HTR-8/SVneo (cell line): Measurements from ENCODE around the gene SLC38A3.
"Not testable (repeated sequence)": the region's sequence is repeated elsewhere in the genome, so short reads cannot be mapped to it uniquely, and the experiment has no call there.

ENCODE experiments used
- DNase-seq: peaks from one replicate; pipeline ENCODE4 v3.0.0; 2011; ENCODE audit warnings: low spot score, mixed read lengths; ENCODE audit not compliant: insufficient read length
- FAIRE-seq: peaks from 2 replicates; lab custom pipeline; 2011; peaks lifted over from hg19 to GRCh38; lab: Jason Lieb, UNC

Gene SLC38A3

DNA sequence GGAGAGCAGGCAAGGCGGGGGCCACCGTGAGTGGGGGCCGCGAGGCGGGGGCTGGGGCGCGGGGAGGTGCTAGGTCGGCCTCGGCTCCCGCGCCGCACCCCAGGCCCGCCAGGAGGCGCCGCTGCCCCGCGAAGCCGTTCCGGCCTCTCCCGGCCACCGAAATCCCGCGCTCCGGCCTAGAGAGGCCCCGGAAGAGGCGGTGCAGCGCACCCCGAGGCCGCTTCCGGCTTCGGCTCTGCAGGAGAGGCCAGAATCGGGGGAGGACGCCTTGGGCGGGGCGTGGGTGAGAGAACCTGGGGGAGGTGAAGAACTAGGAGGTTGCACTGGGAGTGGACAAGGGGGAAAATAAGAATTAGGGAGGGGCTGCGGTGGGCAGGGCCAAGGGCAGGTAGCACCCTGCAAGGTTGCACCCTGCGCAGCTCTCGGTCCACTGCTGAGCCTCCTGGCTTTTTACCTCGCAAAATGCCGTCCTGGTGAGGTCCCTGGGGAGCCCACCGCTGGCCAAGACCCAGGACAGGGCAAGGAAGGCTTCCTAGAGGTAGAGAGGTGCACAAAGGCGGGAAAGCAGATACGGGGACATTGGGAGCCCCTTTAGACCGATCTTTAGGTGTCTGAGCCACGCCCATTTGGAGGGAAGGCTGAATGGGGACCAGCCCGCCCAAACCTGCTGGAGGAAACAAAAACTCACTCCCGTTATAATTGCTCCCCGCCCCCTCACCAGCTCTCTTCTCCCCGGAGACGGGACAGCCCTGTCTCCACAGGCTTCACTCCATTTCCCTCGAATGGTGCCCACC, 22.5 kb downstream of the SLC38A3 start:
- DNase-seq (peak; percentile 94), FAIRE-seq (peak; percentile 83)

DNA sequence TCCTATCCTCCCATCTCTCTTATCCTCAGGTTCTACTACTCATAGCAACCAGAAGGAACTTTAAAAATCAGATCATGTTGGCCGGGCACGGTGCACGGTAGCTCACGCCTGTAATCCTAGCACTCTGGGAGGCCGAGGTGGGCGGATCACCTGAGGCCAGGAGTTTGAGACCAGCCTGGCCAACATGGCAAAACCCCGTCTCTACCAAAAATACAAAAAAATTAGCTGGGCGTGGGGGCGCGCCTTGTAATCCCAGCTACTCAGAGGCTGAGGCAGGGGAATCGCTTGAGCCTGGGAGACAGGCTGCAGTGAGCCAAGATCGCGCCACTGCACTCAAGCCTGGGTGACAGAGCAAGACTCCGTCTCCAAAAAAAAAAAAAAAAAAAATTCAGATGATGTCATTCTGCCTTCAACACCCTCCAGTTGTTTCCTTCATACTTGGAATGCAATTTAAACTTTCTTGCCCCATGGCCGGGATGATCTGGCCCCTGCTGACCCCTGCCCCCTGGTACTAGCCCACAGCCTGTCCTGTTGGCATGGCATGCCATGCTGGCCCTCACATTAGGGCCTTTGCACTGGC, 23.2 kb downstream of the SLC38A3 start:
- not testable (repeated sequence) for FAIRE-seq, DNase-seq

DNA sequence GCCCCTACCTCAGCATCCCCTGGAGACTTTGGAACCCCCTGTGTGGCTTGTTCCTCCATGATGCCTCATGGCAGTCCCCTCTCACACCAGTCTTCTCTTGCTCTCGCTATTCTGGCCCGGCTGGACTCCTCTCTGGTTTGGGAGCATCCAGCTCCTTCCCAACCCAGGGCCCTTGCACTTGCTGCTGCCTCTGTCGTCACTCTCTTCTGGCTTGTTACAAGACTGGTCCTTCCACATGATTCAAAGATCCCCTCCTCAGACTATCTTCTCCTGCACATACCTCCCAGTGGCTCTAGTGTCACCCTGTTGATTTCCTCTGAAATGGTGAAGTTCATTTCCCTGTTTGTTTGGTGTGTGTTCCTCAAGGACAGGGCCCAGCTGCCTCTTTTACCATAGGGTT, 24.4 kb downstream of the SLC38A3 start:
- FAIRE-seq (no peak), DNase-seq (no peak)

DNA sequence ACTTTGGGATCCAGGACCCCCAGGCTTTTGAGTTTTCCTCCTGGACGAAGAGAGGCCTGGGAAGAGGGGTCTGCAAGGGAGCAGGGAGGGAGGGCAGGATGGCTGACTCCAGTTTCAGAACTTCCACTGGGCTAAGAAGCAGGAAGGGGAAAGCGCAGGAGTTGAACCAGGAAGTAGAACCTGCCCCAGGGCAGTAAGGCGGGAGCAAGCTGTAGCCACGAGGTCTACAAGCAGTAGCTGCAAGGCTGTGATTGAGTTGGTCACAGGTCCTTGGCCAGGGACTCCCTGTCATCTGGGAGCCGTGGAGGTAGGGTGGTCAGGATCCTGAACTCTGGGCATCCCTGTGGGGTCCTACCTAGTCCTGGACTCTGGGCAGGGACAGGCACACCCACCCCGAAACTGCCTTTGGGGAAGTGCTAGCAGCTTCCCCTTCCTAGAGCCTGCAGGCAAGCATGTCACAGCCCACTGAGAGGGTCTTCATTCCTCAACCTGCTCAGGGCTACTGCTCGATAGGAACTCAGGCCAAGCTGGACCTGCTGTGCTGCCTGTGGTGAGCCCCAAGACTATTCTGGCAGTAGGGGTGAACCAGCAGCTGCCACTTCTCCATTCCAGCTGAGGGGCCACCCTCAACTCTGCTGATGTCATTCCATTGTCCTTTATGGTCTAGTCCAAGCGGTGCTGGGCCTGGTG, 25.2 kb downstream of the SLC38A3 start:
- DNase-seq (no peak), FAIRE-seq (no peak)

DNA sequence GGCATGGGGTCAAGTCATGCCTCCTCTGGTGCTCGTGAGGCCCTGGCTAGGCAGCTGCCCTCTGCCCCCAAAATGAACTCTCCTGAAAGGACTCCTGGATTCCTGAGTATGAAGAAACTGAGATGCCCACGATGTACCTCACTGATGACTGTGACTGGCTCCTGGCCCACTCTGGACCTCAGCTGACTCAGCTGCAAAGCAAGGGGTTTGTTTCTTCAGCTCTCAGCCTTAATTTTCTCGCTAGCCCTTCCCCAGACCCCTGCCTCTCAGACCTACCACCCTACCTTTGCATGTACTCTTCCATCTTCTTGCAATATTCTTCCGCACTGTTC, 25.7 kb downstream of the SLC38A3 start:
- no peak for DNase-seq
- no peak for FAIRE-seq

DNA sequence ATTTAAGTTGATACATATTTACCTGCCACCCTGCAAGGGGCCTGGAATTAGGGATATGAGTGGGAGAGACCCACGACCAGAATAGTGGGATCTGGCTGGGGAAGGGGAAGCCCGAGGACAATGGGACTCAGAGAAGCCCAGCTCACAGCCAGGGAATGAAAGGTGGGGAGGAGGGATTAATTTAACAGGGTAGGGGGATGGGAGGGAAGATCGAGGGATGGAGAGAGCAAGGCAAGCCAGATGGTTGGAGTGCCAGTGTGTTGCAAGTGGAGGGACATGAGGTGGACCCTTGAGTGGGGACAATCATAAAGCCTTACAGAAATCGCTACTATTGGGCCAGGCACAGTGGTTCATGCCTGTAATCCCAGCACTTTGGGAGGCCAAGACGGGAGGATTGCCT, 26.5 kb downstream of the SLC38A3 start:
- FAIRE-seq (no peak), DNase-seq (no peak)

DNA sequence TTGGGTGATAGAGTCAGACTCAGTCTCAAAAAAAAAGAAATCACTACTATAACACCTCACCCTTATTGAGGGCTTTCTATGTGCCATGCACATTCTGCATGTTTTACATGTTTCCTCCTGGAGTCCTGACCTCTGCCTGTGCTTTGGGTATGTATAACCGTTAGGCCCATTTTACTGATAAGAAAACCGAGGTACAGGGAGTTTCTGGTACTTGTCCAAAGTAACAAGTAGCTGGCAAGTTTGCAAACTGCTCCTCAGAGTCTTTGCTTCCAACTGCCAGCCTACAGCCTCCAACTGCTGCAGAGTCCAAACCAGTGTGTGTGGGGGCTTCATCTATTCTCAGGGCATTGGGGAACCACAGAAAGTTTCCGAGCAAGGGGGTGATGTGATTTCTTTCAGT, 27.2 kb downstream of the SLC38A3 start:
- DNase-seq (no peak), FAIRE-seq (no peak)

DNA sequence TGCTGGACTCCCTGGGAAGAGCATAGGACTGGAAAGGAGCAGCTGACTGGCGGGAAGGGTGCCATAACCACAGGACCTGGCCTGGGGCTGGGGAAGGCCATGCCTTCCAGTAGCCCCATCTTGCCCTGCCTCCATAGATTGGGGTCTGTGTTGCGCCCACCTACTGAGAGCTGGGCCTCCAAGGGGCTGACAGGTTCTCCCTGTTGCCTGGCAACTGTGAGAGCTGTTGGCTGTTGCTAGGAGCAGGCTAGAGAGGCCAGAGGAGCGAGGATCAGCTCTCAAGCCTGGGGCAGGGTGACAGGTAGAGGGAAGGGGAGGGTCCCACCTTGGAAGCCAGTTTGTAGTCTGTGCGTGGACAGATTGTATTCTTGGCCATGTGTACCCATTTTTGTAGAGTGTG, 28.1 kb downstream of the SLC38A3 start:
- FAIRE-seq (no peak), DNase-seq (no peak)

DNA sequence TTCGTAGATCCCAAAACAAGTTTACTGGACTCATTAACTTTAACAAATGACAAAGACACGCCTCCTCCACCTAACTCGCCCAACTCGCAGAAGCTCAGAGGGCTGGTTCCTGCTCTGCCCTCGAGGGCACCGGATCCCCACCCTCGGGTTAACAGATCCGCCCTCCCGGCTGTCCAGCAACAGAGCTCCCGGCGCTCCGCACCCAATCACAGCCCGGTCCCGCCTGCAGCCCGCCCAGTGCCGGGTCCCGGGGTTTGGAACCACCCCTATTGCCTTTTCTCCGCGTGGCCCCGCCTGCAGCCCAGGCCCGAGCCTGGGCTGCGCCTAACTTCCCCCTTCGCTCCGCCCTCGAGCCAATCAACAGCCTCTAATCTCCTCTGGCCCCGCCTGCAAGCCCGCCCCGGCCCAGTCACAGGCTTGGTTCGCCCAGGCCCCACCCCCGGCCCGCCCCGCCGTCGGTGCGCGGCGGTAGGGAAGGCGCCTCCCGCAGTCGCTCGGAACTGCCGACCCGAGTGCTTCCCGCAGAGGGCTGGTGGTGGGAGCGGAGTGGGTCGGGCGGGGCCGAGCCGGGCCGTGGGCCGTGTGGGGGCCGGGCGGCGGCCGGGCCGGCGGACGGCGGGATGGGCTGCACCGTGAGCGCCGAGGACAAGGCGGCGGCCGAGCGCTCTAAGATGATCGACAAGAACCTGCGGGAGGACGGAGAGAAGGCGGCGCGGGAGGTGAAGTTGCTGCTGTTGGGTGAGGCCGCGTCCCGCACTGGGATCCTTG, 30.8 kb downstream of the SLC38A3 start, which contains the start of gene GNAI2:
TSS of gene GNAI2 (plus strand) at position 489 of the 768 bp plus-strand sequence. CDS start at position 621, 132 bp downstream.
- DNase-seq = peak; percentile 97
- FAIRE-seq = peak; percentile 98

DNA sequence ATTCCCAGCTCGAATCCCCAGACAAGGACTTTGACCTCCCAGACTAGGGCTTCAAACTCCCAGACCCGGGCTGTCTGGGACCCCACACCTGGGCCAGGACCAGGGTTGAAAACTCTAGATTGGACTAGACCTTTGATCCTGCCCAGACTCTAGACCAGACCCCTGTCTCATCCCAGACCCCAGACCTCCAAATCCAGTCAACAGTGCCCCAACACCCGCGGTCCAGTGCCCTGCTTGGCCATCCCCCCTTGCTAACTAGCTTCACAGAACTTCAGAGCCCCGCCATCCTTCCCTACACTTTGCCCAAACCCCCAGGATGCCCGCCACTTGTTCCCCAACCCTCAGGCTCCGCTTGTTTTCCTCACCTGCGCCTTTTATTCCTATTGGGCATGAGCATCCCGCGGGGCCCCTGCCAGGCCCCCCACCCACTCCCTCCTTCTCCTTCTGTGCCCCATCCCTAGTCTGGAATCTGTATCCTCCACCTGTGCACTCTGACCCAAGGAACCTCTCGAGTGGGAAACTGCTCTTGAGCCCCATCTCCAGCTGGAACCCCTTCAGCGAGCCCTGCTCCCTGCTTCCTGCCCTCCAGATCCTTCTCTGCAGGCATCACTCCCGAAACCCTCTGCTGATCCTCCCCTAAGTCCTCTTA, 31.5 kb downstream of the SLC38A3 start:
- DNase-seq (no peak), FAIRE-seq (no peak)

DNA sequence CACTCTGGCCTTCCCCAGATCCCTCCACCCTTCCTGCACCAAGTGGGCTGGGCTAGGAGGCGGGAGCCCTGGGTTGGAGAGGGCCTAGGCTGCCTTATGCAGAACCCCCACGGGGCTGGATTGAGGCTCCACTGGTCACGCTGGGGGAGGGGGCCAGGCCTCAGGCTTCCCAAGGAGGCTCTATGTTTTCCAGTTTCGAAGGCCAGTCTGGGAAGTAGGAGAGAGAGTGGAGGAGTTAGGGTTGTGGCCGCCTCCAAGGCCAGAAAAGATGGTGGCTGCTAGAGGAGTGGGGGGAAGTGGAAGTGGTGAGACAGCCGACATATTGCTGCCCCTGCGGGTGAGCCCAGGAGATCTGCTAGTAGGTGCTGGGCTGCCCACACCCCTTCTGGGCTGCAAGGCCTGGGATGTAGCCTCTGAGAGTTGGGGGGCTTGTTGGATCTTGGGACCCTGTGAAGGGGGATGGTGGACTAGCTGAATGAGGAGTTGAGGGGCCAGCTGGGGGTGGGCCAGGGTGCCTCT, 32.1 kb downstream of the SLC38A3 start:
- DNase-seq (no peak), FAIRE-seq (peak; percentile 44)

DNA sequence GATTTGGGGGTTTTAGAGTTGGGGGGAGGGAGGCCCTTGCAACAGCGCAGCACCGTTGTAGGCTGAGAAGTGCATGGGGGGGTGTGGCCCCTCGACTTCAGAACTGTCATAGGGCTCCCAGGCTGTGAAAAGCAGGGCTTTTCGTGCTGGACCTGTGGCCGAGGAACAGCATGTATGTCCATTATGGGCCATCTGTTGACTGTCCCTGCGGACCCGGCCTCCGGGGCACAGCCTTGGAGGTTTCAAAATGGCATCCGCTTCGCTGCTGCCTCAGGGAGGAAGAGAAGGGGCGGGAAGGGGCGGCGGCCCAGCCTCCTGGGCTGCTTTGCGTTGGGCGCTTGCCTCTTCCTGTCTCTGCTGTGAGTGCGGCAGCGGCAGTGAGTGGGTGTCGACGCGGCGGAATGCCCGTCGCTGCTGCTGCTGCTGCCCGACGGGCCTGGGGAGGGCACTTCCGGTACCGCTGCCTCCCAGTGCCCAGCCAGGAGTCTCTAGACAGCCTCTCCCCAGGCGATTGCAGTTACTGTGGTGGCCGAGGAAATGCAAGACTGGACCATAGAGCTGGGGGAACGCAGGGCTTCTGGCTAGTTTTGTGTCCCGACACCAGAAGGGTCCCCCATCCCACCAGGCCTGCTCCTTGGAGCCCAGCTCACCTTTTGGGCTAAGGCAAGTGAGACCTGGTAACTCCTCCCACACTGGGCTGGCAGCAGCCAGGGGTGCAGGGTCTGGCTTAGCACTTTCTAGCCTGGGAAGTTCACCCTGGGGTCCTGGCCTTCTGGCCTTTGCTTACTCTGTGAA, 32.9 kb downstream of the SLC38A3 start:
- peak; percentile 99 for FAIRE-seq
- peak; percentile 81 for DNase-seq

DNA sequence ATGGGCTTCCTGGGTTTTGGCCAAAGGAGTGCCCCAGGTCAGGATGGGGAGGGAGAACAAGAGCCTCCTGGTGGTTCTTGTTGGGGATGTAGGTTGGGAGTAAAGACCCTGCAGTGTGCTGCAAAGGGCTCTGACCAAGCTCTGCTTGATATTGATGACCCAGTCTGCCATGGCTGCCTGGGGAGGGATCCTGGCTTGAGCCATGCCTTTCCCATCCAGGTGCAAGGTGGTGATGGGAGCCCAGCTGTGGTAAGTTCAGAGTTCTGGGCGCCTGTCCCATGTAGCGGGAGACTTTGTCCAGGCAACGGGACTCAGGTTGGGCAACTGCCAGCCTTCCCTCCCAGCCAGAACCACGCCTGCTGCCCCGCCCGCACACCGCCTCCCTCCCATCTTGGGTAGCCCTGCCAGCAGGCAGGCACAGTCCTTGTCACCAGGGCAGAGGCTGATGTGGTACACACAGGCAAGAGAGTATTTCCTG, 33.5 kb downstream of the SLC38A3 start:
- no peak for DNase-seq
- no peak for FAIRE-seq

DNA sequence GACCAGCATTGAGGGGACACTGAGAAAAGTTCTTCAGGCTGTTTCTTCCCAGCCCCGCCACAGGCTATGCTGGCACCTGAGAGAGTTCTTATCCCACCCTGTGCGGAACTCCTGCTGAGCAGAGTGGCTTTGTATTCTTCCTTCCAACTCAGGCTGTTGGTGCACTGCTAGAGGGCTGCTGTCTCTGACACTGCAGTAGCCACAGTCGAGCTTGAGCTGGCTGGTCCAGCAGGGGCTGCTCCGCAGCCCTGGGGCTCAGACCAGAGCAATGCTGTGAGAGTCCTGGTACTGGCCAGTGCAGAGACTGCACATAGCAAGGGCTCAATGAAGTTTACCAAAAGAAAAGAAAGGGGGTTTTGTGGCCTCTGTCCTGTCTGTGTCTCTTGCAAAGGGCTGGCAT, 34.6 kb downstream of the SLC38A3 start:
- no peak for FAIRE-seq

DNA sequence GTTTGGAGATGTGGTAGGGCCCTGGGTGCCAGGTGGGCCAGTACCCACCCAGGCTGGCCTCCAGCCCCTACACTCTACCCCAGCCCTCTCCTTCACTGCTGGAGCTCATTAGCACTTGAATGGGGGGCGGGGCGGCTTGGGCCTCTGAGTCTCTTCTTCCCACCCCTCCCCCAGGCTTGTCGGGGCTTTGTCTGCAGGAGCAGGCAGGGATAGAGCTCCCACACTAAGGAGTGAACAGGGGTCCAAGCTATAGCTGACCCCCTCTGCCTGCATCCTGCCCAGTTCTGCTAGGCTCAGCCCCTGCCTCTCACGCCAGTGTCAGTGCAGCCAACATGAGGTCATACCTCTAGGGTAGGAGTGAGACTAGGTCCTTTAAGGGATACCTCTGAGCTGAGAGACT, 36.1 kb downstream of the SLC38A3 start:
- no peak for FAIRE-seq
- no peak for DNase-seq

More for the DNA sequence above, 34.6 kb downstream of the SLC38A3 start:
- no peak for DNase-seq

DNA sequence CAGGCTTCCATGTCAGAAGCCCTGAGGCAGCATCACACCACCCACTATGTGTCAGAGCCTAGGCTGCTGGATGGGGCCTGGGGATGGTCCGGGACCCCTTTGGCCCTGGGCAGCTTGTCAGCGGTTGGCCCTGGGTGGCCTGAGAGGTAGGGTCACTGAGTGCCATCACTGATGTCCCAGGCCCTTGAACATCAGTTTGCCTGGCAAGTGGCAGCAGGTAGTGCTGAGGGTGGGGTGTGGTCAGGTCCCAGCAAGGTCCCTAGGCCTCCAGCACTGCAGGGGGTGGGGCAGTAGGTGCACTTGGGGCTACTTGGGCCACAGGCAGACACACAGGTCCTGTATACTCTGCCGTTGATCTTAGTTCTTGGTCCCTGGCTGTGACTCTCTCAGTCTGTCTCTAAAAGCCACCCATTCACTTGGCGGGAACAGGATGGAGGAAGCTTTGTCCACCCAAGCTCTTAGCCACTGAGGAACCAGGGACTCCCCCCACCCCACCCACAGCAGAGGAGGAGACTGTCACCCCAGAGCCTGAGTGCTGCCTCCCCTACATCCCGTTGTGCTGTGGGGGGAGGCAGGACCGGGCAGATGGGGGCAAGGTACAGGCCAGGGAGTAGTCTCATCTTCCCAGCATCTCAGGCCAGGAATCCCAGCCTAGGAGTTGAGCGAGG, 36.8 kb downstream of the SLC38A3 start:
- FAIRE-seq (no peak), DNase-seq (no peak)

DNA sequence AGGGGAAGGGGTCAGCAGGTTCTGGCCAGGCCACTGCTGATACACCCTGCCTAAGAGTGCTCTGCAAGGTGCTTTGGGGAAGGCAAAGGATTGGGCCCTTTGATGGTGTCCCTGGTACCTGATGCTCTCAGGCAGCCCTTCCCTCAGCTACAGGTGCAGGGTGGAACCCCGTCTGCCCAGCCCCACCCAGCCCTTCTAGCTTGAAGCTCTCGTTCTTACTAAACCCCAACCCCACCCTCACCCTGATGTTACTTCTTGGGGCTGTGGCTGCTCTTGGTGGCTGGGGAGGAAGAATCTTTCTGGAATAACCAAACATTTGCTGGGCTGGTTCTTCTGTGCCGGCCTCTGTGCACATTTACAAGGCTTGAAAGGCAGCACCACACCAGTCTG, 37.3 kb downstream of the SLC38A3 start:
- no peak for FAIRE-seq
- no peak for DNase-seq

DNA sequence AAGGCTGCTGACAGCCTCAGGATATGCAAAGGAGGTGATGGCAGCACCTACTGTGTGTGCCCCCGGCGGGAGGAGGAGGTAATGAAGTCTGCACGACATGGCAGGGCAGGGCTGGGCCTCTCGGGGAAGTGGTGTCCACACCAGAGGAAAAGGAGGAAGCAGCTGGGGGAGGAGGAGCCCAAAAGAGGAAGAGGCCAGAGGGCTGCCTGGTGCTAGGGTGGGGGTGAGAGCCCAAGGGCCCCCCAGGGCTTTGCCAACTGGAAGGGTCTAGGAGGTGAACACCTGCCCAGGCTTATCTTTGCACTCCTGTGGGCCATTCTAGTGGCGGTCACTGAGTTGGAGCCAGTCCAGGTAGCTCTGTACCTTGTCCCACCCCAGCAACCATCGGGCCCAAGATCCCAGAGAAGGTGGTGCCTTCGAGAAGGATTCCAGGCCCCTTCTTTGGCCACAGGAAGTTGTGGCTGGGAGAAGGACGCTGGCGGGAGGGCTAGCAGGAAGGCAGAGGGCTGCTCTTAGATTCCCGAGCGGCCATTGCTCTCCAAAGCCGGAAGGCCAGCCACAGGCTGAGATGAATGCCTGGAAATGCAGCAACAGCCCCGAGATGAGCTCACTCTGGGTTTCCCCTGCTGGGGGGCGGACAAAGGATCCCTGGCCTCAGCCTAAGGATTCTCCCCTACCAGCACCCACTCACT, 37.9 kb downstream of the SLC38A3 start:
- no peak for DNase-seq
- FAIRE-seq = no peak
